NK-92 (cell line): Measurements from ENCODE around the gene ANKRD11.
"Not testable (repeated sequence)": the region's sequence is repeated elsewhere in the genome, so short reads cannot be mapped to it uniquely, and the experiment has no call there.

Source experiments
- DNase-seq: peaks from one replicate; lab custom pipeline; 2025; ENCODE audit not compliant: unreplicated experiment; lab: John Stamatoyannopoulos, UW

ANKRD11 gene

GRCh38 chr16:89453501-89454321 lies 36.6 kb downstream of the ANKRD11 start:
- DNase-seq, result no peak

GRCh38 chr16:89452925-89453324 lies 37.4 kb downstream of the ANKRD11 start:
- no peak for DNase-seq

- DNase-seq, result no peak
These were observed 38.1 kb downstream of the ANKRD11 start for GRCh38 chr16:89452241-89452640.

GRCh38 chr16:89450537-89450936 lies 39.8 kb downstream of the ANKRD11 start:
- no peak for DNase-seq

- no peak for DNase-seq
These were observed 40.5 kb downstream of the ANKRD11 start for GRCh38 chr16:89449726-89450335.

- DNase-seq, result no peak
These were observed 41.7 kb downstream of the ANKRD11 start for GRCh38 chr16:89448656-89449055.

- no peak for DNase-seq
These were observed 43.4 kb downstream of the ANKRD11 start for GRCh38 chr16:89446975-89447293.

- DNase-seq, result no peak
These were observed 44.0 kb downstream of the ANKRD11 start for GRCh38 chr16:89446136-89446974.

- DNase-seq, result no peak
These were observed 45.2 kb downstream of the ANKRD11 start for GRCh38 chr16:89445166-89445565.

GRCh38 chr16:89444728-89445127 lies 45.6 kb downstream of the ANKRD11 start:
- DNase-seq, result no peak

- DNase-seq, result no peak
These were observed 46.1 kb downstream of the ANKRD11 start for GRCh38 chr16:89444151-89444723.

- no peak for DNase-seq
These were observed 46.7 kb downstream of the ANKRD11 start for GRCh38 chr16:89443727-89444084.

- DNase-seq, result no peak
These were observed 47.2 kb downstream of the ANKRD11 start for GRCh38 chr16:89442990-89443726.

- DNase-seq, result no peak
These were observed 47.8 kb downstream of the ANKRD11 start for GRCh38 chr16:89442588-89442987.

- no peak for DNase-seq
These were observed 50.7 kb downstream of the ANKRD11 start for GRCh38 chr16:89439659-89440058.

GRCh38 chr16:89437991-89438390 lies 52.4 kb downstream of the ANKRD11 start:
- DNase-seq, result no peak

GRCh38 chr16:89437251-89437987 lies 52.9 kb downstream of the ANKRD11 start:
- DNase-seq, result no peak

- DNase-seq, result no peak
These were observed 54.0 kb downstream of the ANKRD11 start for GRCh38 chr16:89436366-89436765.

GRCh38 chr16:89435059-89435458 lies 55.3 kb downstream of the ANKRD11 start:
- DNase-seq, result not testable (repeated sequence)

GRCh38 chr16:89434490-89434889 lies 55.9 kb downstream of the ANKRD11 start:
- no peak for DNase-seq
